ENCODE data around the gene SPOP.
"Not testable (repeated sequence)": the region's sequence is repeated elsewhere in the genome, so short reads cannot be mapped to it uniquely, and the experiment has no call there.

SPOP gene

GRCh38 chr17:49695698-49696232 is 17.9 kb upstream of the SPOP start:
- DNase-seq (ENCODE audit: low read depth, low spot score), result no peak

GRCh38 chr17:49694847-49695697 is 17.2 kb upstream of the SPOP start:
- DNase-seq (ENCODE audit: low read depth, low spot score), result no peak

GRCh38 chr17:49692751-49693150 is 14.9 kb upstream of the SPOP start:
- DNase-seq (ENCODE audit: low read depth, low spot score), result no peak

GRCh38 chr17:49691677-49692191 is 13.8 kb upstream of the SPOP start:
- DNase-seq (ENCODE audit: low read depth, low spot score), result no peak

- DNase-seq (ENCODE audit: low read depth, low spot score), result no peak
Observed at GRCh38 chr17:49691086-49691676, 13.3 kb upstream of the SPOP start.

- no peak for DNase-seq (ENCODE audit: low read depth, low spot score)
Observed at GRCh38 chr17:49690256-49690655, 12.4 kb upstream of the SPOP start.

GRCh38 chr17:49688848-49689247 is 11.0 kb upstream of the SPOP start:
- DNase-seq (ENCODE audit: low read depth, low spot score), result no peak

GRCh38 chr17:49687878-49688491 is 10.1 kb upstream of the SPOP start:
- no peak for DNase-seq (ENCODE audit: low read depth, low spot score)

GRCh38 chr17:49681106-49681979 is 3.4 kb upstream of the SPOP start:
- no peak for DNase-seq (ENCODE audit: low read depth, low spot score)

- DNase-seq (ENCODE audit: low read depth, low spot score), result no peak
Observed at GRCh38 chr17:49680314-49680713, 2.4 kb upstream of the SPOP start.

GRCh38 chr17:49677134-49677932 is 564 bp downstream of the SPOP start:
- peak; percentile 79 for DNase-seq (ENCODE audit: low read depth, low spot score)

- DNase-seq (ENCODE audit: low read depth, low spot score), result no peak
Observed at GRCh38 chr17:49676276-49676868, 1.5 kb downstream of the SPOP start.

GRCh38 chr17:49674507-49674906 is 3.4 kb downstream of the SPOP start:
- no peak for DNase-seq (ENCODE audit: low read depth, low spot score)

GRCh38 chr17:49673679-49674078 is 4.2 kb downstream of the SPOP start:
- not testable (repeated sequence) for DNase-seq (ENCODE audit: low read depth, low spot score)

- DNase-seq (ENCODE audit: low read depth, low spot score), result no peak
Observed at GRCh38 chr17:49670641-49671040, 7.3 kb downstream of the SPOP start.

GRCh38 chr17:49670002-49670401 is 7.9 kb downstream of the SPOP start:
- DNase-seq (ENCODE audit: low read depth, low spot score), result no peak

- no peak for DNase-seq (ENCODE audit: low read depth, low spot score)
Observed at GRCh38 chr17:49667854-49668253, 10.0 kb downstream of the SPOP start.

GRCh38 chr17:49664706-49665211 is 13.1 kb downstream of the SPOP start:
- DNase-seq (ENCODE audit: low read depth, low spot score), result no peak

- DNase-seq (ENCODE audit: low read depth, low spot score), result no peak
Observed at GRCh38 chr17:49659661-49660382, 18.1 kb downstream of the SPOP start.

Data from brain pericyte (primary cell).